HG02938 (cell line): ENCODE data around the gene CIDEB.
"Not testable (repeated sequence)": the region's sequence is repeated elsewhere in the genome, so short reads cannot be mapped to it uniquely, and the experiment has no call there.

Experiments
- ATAC-seq: cut with Tn5 transposase; IDR thresholded peaks from one replicate; pipeline ENCODE4 v1.9.1; 2021; ENCODE audit warnings: mild to moderate bottlenecking, moderate library complexity; ENCODE audit not compliant: unreplicated experiment

CIDEB gene

DNA sequence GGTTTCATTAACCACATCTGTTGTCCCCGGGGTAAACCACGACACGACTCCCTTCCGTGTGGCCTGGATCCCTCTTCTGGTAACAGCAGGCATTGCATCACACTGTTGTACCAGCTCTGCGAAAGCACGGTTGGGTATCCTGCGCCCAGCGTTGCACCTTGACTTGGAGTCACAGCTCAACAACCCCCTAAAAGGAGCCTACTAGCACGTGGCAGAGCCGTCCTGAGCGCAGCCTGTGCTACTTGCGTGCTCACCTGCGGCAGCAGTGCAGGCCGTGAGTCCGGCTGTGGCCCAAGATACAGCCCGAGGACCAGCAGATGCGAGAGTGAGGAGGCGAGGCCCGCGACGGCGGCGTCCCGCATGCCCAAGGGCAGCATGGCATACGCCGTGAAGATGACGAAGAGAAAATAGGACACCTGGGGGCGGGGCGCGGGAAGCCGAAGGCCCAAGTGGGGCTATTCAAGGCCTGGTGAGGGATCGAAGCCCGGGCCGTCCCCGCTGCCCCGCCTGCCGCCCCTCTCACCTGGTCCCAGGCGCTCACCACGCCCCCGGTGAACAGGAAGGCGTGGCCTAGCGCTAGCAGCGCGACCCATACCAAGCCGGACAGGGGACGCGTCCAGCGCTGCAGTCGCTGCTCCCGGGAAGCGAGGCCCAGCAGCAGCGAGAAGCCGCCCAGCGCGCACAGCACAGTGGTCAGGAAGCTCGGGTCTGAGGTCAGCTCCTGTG is 24.7 kb upstream of the CIDEB start:
- peak; percentile 83 for ATAC-seq

DNA sequence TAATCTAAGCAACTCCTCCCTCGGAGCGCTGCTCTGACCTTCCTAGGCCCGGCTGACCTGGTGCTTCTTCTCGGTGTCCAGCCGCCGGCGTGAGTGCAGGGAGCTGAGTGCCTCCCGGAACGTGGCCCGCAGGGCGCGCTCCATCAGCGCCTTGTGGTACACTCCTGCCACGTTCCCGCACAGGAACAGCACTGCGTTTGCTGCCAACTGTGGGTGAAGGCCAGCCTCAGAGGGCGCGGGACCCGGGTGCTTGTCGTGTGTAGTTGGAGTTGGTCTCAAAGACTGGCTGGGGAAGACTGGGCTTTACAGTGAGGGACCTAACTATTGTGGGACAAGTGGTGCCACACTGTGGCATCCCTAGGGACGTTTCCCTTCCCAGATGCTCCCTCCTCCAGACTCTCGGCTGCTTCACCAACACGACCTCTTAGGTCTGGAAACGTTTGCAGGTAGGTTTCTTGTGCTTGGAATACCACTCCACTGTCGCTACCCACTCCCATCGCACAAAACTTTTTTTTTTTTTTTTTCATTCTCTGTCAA is 24.0 kb upstream of the CIDEB start:
- ATAC-seq: no peak

DNA sequence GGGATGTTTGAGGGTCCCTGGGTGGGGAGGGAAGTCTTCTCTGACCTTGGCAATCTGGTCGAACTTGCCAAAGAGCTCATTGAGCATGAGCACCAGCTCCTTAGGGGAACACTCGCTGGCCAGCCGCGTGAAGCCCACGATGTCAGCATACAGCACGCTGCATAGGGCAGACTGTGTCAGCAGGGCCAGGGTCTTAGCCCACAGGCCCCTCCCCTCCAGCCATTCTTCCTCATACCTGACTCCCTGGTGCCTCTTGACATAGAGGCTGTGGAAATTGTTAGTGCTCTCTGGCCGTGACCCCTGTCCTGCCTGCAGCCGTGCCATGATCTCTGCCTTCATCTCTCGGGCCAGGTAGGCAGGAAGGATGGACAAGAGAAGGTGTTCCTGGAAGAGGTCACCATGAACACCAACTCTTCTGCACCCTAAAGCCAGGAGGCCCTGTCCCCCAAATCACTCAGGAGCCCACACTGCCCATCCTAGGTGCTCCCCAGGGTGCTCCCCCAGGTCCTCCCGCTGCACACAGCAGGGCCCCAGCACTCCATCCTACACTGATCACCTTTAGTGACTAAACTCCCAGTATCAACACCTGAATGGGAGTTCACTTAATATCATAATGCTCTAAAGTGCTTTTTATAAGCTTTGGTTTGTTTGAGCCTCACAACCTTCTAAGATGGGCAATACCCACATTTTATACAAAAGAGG is 23.3 kb upstream of the CIDEB start:
- no peak for ATAC-seq

DNA sequence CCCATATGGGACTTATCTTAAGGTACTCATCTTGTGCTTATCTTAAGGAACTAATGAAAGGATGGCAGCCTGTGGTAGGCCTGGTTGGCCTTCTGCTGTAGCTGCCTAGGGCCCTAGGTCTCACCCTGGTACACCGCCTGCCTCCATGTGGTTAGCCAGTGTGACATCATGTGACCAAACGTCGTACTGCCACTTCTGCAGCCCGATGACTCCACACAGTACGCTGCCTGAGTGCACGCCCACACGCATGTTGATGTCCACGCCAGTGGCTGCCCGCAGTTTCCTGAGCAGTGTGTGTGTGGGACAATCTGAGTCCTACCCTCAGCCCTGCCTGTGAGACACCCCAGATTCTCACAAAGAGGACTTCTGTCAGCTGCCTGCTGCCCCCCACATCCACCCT is 22.0 kb upstream of the CIDEB start:
- ATAC-seq: no peak

DNA sequence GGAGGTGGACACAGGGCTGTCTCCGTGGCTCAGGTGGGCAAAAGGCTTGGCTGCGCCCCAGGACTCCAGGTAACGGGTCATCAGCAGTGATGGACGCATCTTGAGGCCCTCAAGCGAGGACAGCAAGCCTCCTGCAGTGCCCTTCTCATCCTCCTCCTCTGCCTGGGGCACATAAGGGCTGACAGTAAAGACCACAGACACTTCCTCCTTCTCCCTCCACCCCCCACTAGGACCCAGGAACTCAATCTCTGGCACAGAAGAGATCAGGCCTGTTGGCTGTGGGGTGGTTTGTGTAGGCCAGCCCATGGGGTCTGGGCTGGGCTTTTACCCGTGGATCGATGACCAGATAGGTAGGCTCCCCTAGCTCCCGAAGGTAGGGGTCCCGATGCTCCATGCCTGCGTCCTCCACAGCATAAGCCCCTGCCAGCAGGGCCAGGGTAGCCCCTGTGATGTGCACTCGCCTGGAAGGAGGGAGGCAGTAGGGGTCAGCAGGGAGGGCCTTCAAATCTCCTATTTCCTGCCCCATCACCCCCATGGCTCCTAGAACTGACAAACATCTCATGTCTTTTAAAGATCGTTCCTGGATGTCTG is 21.4 kb upstream of the CIDEB start:
- ATAC-seq: no peak

DNA sequence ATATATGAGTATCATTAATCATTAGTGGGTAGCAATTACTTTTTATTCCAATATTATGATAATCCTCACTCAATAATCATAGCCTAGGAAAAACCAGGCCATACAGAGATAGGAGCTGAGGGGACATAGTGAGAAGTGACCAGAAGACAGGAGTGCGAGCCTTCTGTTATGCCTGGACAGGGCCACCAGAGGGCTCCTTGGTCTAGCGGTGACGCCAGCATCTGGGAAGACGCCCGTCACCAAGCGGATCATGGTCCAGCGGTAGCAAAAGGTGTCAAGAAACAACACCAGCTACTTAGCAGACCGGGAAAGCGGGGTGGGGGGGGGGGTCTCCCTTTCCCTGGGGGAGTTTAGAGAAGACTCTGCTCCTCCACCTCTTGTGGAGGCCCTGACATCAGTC is 20.1 kb upstream of the CIDEB start:
- not testable (repeated sequence) for ATAC-seq

DNA sequence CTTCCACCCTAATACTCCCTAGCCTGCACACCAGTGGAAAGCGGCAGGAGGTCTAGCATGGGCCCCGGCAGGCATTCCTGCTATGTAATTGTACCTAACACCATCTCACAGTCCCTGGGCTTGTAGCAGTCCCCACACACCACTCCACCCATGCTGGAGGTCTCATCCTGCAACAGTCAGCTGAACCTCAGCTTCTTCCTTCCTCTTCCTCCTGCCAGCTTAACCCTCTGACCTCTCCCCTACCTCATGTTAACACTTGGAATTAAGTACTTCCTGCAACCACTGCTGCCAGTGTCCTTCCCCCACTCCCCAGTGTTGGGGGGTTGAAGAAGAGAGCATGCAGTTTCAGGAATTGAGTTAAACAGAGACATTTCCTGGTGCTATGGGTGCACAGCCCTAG is 19.5 kb upstream of the CIDEB start:
- ATAC-seq: no peak

DNA sequence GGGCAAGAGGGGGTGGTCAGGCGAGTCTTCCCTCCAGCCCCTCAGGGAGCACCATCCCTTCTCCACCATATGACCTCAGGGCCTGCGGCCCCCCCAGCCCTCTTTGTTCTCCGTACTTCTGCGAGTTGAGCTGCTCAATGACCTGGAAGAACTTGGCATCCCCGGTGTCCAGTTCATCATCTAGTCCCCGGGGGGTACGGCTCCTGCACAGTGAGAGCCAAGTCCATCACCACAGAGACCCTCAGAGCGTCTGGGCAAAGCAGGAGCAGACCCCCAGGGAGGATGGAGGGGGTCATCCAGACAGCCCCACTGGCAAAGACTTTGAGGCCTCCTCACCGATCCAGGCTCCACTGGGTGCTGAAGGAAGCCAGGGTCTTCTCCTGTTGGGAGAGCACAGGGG is 18.2 kb upstream of the CIDEB start:
- no peak for ATAC-seq

DNA sequence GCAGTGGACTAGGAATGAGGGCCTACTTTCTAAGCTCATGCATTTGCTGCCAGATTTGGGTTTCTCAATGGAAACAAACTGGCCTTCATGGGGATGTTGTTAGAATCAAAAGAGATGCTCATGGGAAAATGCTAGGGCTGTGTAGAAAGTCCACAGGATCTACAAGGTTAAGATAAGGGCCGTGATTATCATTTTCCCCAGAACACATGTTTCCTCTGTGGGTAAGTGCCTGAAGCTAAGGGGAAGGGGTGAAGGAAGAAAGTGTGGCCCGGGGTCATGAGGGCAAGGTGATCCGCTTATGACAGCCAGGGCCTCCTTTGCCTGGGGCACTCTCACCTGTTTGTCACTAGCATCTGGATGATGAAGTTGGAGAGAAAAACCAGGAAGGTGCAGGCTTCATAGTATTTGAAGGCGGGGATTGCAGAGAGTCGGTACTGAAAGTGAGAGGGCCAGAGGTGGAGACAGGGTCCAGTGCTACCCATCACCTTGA is 17.3 kb upstream of the CIDEB start:
- ATAC-seq: no peak

DNA sequence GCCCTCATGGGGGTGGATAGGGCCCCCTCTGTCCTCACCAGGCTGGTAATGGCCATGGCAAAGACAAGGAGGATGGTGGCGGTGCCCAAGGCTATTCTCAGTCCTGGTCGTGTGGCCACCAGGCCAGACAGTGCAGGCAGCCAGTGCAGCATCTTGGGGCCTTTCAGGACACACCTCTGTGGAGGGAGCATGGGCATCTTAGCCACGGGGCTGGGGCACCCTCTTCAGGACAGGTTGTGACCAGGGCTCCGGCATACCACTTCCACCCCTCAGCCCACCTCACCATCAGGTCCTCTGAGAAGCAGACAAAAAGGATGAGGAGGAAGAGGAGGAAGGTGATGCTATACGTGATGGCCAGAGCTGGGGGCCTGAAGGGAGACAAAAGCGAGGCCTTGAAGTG is 16.2 kb upstream of the CIDEB start:
- ATAC-seq: no peak

DNA sequence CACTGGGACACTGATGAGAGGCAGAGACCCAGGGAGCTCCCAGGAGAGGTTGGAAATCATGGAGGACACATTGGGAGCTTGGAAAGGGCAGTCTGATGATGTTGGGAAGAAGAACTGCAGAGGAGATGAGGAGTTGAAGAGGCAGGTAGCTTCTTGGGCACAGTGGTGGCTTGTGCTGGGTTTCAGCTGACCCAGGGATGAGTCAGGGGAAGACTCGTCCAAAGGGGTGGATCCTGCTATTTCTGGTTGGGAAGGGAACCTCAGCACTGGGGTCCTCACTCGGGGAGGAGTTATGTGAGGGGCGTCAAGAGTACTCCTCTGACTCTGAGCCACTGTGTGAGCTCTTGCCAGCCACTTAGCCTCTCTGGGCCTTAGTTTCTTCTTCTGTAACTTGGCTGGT is 15.6 kb upstream of the CIDEB start:
- no peak for ATAC-seq

DNA sequence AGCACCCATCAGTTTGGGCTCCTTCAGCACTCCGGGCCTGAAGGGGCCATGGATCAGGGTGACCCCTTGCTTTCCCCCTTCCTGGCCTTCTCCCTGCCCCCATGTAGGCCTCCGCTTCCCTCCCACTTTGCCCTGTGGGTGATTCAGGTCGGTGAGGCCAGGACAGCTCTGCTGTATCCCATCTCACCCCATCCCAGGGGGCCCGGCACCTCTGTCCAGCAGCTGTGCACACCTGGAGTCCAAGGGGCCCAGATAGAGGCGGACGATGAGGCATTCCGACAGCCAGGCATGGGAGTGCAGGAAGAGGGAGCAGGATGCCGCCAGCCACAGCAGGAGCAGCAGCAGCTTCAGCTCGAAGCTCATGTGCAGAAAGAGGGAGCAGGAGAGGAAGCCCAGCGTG is 14.9 kb upstream of the CIDEB start:
- no peak for ATAC-seq

DNA sequence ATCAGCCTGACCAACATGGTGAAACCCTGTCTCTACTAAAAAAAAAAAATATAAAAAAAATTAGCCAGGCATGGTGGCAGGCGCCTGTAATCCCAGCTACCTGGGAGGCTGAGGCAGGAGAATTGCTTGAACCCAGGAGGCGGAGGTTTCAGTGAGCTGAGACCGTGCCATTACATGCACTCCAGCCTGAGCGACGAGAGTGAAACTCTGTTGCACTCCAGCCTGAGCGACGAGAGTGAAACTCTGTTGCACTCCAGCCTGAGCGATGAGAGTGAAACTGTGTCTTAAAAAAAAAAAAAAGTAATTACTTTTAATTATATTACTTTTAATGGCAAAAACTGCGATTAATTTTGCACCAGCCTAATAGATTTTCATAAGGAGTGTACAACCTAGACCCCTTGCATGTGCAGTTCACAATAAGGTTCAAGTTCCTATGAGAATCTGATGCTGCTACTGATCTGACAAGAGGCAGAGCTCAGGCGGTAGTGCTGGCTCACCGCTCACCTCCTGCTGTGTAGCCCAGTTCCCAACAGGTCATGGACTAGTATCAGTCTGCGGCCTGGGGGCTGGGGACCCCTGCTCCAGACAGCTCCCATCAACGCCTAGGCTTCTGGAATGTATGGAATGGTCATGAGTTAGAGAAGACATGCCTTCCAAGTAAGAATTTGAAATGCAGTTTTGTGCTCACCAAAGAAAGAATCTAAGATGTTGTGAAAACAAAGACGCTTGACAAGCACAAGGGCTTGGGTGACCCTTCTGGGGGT is 13.6 kb upstream of the CIDEB start:
- no peak for ATAC-seq

DNA sequence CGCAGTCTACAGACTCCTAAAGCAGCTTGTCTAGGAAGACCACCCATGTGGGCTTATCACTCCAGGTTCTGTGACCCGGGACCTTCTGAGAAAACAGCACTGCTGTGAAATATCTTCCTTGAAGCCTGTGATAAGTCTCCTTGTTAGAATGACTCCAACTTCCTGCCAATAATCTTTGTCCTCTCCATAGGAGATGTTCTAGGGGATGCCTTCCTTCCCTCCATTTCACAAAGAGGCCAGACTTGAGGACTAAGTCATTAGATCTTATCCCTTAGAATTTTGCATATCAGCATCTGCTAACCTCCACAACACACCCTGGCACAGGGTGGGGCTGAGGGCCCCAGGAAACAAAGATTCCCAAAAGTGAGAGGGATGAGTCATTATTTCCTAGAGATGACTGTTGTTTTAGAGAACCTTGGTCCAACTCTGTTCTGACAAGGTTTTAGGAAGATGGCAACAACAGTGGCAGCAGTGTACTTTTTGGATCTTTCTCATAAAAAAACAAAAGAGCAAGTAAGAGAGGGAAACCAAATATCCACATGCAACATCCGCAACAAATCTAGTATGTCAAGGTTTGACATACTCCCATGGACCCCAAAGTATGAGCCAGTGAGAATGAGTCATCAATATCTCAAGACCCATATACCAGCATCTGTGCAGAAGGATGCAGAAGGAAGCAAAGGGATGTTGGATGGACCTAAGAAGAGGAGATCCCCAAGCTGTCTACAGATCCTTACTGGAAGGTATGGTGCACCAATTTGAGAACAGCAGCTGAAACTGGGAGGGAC is 9.6 kb upstream of the CIDEB start:
- ATAC-seq: no peak

DNA sequence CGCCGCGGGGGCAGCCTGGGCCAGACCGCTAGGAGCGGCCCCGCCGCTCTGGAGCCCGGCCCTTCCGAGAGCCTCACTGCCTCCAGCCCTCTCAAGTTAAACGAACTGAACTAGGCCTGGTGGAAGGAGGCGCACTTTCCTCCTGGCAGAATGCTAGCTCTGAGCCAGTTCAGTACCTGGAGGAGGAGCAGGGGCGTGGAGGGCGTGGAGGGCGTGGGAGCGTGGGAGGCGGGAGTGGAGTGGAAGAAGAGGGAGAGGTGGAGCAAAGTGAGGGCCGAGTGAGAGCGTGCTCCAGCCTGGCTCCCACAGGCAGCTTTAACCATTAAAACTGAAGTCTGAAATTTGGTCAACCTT is 8.8 kb upstream of the CIDEB start:
- no peak for ATAC-seq

DNA sequence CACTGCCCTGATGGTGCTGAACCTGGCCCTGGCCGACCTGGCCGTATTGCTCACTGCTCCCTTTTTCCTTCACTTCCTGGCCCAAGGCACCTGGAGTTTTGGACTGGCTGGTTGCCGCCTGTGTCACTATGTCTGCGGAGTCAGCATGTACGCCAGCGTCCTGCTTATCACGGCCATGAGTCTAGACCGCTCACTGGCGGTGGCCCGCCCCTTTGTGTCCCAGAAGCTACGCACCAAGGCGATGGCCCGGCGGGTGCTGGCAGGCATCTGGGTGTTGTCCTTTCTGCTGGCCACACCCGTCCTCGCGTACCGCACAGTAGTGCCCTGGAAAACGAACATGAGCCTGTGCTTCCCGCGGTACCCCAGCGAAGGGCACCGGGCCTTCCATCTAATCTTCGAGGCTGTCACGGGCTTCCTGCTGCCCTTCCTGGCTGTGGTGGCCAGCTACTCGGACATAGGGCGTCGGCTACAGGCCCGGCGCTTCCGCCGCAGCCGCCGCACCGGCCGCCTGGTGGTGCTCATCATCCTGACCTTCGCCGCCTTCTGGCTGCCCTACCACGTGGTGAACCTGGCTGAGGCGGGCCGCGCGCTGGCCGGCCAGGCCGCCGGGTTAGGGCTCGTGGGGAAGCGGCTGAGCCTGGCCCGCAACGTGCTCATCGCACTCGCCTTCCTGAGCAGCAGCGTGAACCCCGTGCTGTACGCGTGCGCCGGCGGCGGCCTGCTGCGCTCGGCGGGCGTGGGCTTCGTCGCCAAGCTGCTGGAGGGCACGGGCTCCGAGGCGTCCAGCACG is 8.2 kb upstream of the CIDEB start:
- no peak for ATAC-seq

DNA sequence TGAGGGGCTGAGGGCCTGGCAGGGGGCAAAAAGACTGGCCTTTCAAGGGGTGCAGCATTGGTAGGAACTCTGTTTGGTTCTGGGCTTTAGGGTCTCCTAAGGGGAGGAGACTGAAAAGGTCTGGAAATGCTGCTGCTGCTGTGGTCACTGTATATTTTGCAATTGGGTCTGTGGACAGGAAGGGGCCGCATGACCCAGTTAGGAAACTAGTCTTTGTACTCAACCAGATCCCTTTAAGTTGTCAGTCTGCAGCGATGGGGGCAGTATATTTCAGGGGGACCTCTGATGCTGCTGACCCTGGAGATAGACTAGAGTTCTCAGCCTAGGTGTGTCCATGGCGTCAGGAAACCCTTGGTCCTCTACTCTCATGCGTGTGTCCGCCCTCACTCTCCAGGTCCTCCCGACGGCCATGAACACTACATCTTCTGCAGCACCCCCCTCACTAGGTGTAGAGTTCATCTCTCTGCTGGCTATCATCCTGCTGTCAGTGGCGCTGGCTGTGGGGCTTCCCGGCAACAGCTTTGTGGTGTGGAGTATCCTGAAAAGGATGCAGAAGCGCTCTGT is 7.5 kb upstream of the CIDEB start:
- no peak for ATAC-seq

DNA sequence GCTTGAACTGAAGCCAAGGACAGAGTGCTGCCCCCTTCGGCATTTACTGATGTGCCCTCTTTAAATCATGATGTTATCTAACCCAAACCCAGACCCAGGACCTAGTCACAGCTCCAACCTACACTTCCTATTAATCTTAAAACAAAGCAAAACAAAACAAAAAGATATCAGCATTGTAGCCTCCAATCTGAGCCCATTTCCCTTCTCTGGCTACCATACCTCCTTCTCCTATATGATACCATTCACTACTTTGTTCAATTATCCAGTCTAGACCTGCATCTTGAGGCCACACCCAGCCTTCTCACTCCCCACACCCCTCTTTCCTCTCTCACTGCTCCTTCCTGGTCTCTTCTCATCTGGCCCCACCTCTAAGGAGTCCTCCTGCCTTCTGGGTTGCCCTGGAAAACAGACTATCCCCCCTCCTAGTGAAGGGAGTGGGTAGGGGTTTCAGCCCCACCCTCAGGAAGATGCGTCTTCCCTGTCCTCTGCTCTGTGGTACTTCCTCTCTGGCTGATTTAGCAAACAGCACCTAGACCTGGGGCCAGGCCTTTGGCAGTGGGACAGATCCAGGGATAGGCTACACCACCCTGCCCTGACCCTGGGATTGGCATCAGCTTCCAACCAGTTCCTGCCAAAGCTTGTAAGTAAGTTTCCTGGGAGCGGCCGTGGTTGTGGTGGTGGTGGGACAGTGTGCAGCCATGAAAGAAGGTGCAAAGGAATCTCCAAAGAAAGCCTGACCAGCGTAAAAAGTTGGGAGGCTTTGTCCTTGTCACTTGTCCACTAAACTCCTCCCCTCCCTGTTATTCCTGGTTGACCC is 6.8 kb upstream of the CIDEB start:
- ATAC-seq: no peak

DNA sequence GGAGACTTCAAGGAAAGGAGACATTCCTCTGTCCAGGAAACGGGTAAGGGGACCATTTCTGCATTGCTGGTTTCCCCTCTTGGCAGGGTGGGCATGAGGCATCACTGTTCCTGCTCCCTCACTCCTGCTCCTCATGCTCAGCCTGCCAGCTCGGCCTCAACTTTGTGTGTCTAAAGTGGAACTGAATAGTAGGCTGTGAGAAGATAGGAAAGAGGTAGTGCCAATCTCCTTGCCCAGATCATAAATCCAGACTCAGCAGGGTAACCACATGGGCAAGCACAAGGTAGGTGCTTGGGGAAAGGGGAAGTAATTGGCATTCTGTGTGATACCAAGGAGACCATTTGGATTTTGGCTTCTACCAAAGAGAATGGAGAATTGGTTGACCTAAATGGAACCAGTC is 6.1 kb upstream of the CIDEB start:
- ATAC-seq: no peak
